Measurements from ENCODE around the gene EIF4B. TPM values are rescaled to one million over a fixed set of nuclear protein-coding genes. Genes with fewer than 3 reads are reported as not detected.

EIF4B gene
- polyA plus RNA-seq, 3 donors: 216 to 308 (median 253) TPM

GRCh38 chr12:53063708-53064612, 57.7 kb downstream of the EIF4B start:
- WGBS, 3 donors: 48 to 64% (median 58%) methylated on average over 13 of the region's 13 CpGs
- no peak overlapping the region for H3K27ac ChIP-seq (ENCODE audit: low read depth, low read length)

GRCh38 chr12:53064613-53065436, 58.6 kb downstream of the EIF4B start:
- H3K27ac ChIP-seq (ENCODE audit: low read depth, low read length): no peak overlapping the region
- 62 to 86% (median 68%) methylated on average over 11 of the region's 11 CpGs for WGBS, 3 donors

GRCh38 chr12:53065470-53065869, 59.2 kb downstream of the EIF4B start:
- H3K27ac ChIP-seq (ENCODE audit: low read depth, low read length): no peak overlapping the region
- 64 to 79% (median 72%) methylated on average over 7 of the region's 7 CpGs for WGBS, 3 donors

GRCh38 chr12:53065975-53066931, 60.0 kb downstream of the EIF4B start:
- peak overlapping the region; percentile 65 for H3K27ac ChIP-seq (ENCODE audit: low read depth, low read length)
- 29 to 44% (median 31%) methylated on average over 24 of the region's 24 CpGs for WGBS, 3 donors

- H3K27ac ChIP-seq (ENCODE audit: low read depth, low read length): no peak overlapping the region
- WGBS, 3 donors: 71 to 86% (median 72%) methylated on average over 6 to 7 of the region's 7 CpGs
Observed at GRCh38 chr12:53067074-53067992, 61.1 kb downstream of the EIF4B start.

- 80 to 89% (median 81%) methylated on average over 13 of the region's 13 CpGs for WGBS, 3 donors
- no peak overlapping the region for H3K27ac ChIP-seq (ENCODE audit: low read depth, low read length)
Observed at GRCh38 chr12:53067993-53068770, 61.9 kb downstream of the EIF4B start.

GRCh38 chr12:53068811-53069585, 62.7 kb downstream of the EIF4B start:
- H3K27ac ChIP-seq (ENCODE audit: low read depth, low read length): no peak overlapping the region
- 64 to 75% (median 69%) methylated on average over 13 to 15 of the region's 15 CpGs for WGBS, 3 donors

- WGBS, 3 donors: 54 to 78% (median 62%) methylated on average over 12 of the region's 12 CpGs
- H3K27ac ChIP-seq (ENCODE audit: low read depth, low read length): no peak overlapping the region
Observed at GRCh38 chr12:53069621-53070410, 63.6 kb downstream of the EIF4B start.

GRCh38 chr12:53070877-53071492, 64.7 kb downstream of the EIF4B start:
- 70 to 91% (median 90%) methylated on average over 7 of the region's 7 CpGs for WGBS, 3 donors
- H3K27ac ChIP-seq (ENCODE audit: low read depth, low read length): no peak overlapping the region

GRCh38 chr12:53071591-53072551, 65.6 kb downstream of the EIF4B start:
- WGBS, 3 donors: 39 to 73% (median 40%) methylated on average over 11 of the region's 11 CpGs
- H3K27ac ChIP-seq (ENCODE audit: low read depth, low read length): no peak overlapping the region

- WGBS, 3 donors: 30 to 54% (median 46%) methylated on average over 6 of the region's 6 CpGs
- H3K27ac ChIP-seq (ENCODE audit: low read depth, low read length): no peak overlapping the region
Observed at GRCh38 chr12:53073881-53074280, 67.6 kb downstream of the EIF4B start.

- WGBS, 3 donors: 83 to 88% (median 87%) methylated on average over 11 of the region's 11 CpGs
- H3K27ac ChIP-seq (ENCODE audit: low read depth, low read length): no peak overlapping the region
Observed at GRCh38 chr12:53074283-53074998, 68.2 kb downstream of the EIF4B start.

GRCh38 chr12:53074999-53075370, 68.7 kb downstream of the EIF4B start:
- WGBS, 3 donors: 90 to 97% (median 96%) methylated on average over 3 of the region's 3 CpGs
- H3K27ac ChIP-seq (ENCODE audit: low read depth, low read length): no peak overlapping the region

All from adipose tissue (tissue), 3 donors.